Activated T-helper 2 cell treated with anti-CD3 and anti-CD28 coated beads, Interferon-gamma antibody, Interleukin-2, Interleukin-4, amounts not matched to agents 10 μg/mL and 5 μg/mL and 100 μg/mL, durations not matched to agents 14 hours and 24 hours and 36 hours (primary cell): Measurements from ENCODE around the gene GSC. TPM values are rescaled to one million over a fixed set of nuclear protein-coding genes. Genes with fewer than 3 reads are reported as not detected.

Experiments used
- total RNA-seq: library from RNA; stranded (reverse); gene quantifications from 2 replicates; pipeline ENCODE4 v1.2.3, GENCODE V29; 2022

Gene GSC
- total RNA-seq, 1 donor from 2014 or later: not detected

Other genes with a start within 250 kb of the GSC start
- not detected in 2 replicates for gene SERPINA4, start 208.7 kb downstream of the GSC start, total RNA-seq
- not detected in 2 replicates for gene SERPINA5, start 188.7 kb downstream of the GSC start, total RNA-seq
- not detected in 2 replicates for gene SERPINA3, start 157.7 kb downstream of the GSC start, total RNA-seq